Measurements from ENCODE around the gene COBL. TPM values are rescaled to one million over a fixed set of nuclear protein-coding genes. Genes with fewer than 3 reads are reported as not detected.

Gene COBL
- total and polyA plus RNA-seq, 9 of the 15 experiments (the other 6 are each of a cell fraction or from before 2014, with no cell fraction given), result 0.01 to 2.4 (median 0.09) TPM; not detected in 3

DNA sequence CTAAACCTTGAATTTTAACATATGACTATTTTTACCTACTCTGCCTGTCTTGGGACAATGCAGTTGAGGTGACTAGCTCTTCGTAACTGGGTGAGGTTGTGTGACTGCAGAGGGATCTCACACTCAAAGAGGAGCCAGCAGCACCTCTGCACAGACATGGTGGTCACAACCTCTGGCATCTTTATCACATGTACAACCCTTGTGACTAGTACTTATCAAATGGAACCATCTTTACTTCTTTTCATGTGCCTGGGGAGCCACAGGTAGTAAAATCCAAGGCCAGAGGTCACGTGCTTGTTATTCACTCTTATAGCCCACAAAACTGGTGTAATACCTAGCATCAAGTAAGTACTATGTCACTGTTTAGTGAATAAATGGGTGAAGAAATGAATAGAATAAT lies 244.3 kb downstream of the COBL start:
- ChIA-PET POLR2A (no interaction called here), CTCF (ENCODE audit: low intra/inter-chr PET ratio) (no interaction called here)
- no peaks in the 10 kb centered on the region for H3K4me1 ChIP-seq (replicated peaks in 1 of 2; ENCODE audit: control insufficient read depth in 2 of 2, insufficient read depth in 2 of 2, low read length in 2 of 2)
- no peaks in the 10 kb centered on the region for H3K9me3 ChIP-seq (replicated peaks; ENCODE audit: control insufficient read depth, insufficient read depth, low read depth, low read length)
- no peaks in the 10 kb centered on the region for H3K79me2 ChIP-seq (ENCODE audit: control insufficient read depth, insufficient read depth, low read length)
- TF ChIP-seq TFE3 (CRISPR knock-in tag; IDR thresholded peaks at IDR 0.05) (peak; percentile 46), GTF2A2 (tag; IDR thresholded peaks at IDR 0.05) (no peak)
- no peak overlapping the region for H3K4me3 ChIP-seq
- intact Hi-C loops (cut with micrococcal nuclease) (no loop called here), in situ Hi-C loops (cut with MboI) (no loop called here)
- no peak for FAIRE-seq
- no peak overlapping the region for H2AFZ ChIP-seq (ENCODE audit: low read depth, low read length)
- no peak for DNase-seq (ENCODE audit: extremely low read depth in 1 of 4, low spot score in 3 of 4)
- H3K9me1 ChIP-seq (ENCODE audit: control insufficient read depth, insufficient read depth, low read length), result no peaks in the 10 kb centered on the region
- no TSS peak for BruUV-seq (replicated peaks)
- WGBS (ENCODE audit: insufficient coverage, low coverage, missing lambda C conversion rate), result 0% methylated on average over 2 of the region's 2 CpGs
- no peak overlapping the region for H3K9ac ChIP-seq (ENCODE audit: insufficient read depth in 1 of 2, low read depth in 2 of 2, low read length in 2 of 2)
- H3K27ac ChIP-seq (ENCODE audit: extremely low read depth, low read depth, low read length), result no peak overlapping the region
- peaks cover 0 to 7% of the 10 kb centered on the region in 2 experiments; a peak in 3 of 5 replicates for H3K27me3 ChIP-seq (ENCODE audit: control insufficient read depth in 2 of 2, insufficient read depth in 2 of 2, low read length in 2 of 2)
- no peak for ATAC-seq
- no peaks in the 10 kb centered on the region for H4K20me1 ChIP-seq (replicated peaks; ENCODE audit: control insufficient read depth, insufficient read depth, low read length)
- H3K4me2 ChIP-seq (ENCODE audit: insufficient read depth, low read length), result no peak overlapping the region
- no peaks in the 10 kb centered on the region for H3K36me3 ChIP-seq (ENCODE audit: control insufficient read depth, insufficient read depth, low read length)

DNA sequence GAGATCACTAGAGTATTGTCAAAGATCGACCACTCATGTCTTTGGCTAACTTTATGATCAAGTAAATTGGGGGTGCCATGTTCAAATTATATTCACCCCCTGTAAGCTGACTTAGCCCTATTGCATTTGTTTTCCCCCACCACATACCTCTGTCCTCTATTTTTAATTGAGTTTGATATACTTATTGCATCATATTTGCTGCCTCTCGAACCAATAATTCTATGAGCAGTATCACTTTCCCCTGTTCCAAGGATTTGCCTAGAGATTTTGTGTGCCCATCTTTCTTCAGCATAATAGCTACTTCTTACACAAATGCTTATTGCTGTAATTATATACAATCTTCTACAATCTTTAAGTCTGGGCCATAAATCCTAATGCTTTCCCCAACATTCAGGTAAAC lies 245.2 kb downstream of the COBL start:
- Histone ChIP-seq H2AFZ (ENCODE audit: low read depth, low read length) (no peak overlapping the region), H3K9ac (ENCODE audit: insufficient read depth in 1 of 2, low read depth in 2 of 2, low read length in 2 of 2) (no peak overlapping the region), H3K4me1 (replicated peaks in 1 of 2; ENCODE audit: control insufficient read depth in 2 of 2, insufficient read depth in 2 of 2, low read length in 2 of 2) (no peaks in the 10 kb centered on the region), H3K4me3 (no peak overlapping the region), H3K9me3 (replicated peaks; ENCODE audit: control insufficient read depth, insufficient read depth, low read depth, low read length) (no peaks in the 10 kb centered on the region), H3K27ac (ENCODE audit: extremely low read depth, low read depth, low read length) (no peak overlapping the region), H4K20me1 (replicated peaks; ENCODE audit: control insufficient read depth, insufficient read depth, low read length) (no peaks in the 10 kb centered on the region), H3K79me2 (ENCODE audit: control insufficient read depth, insufficient read depth, low read length) (no peaks in the 10 kb centered on the region), H3K36me3 (ENCODE audit: control insufficient read depth, insufficient read depth, low read length) (no peaks in the 10 kb centered on the region), H3K9me1 (ENCODE audit: control insufficient read depth, insufficient read depth, low read length) (no peaks in the 10 kb centered on the region), H3K27me3 (ENCODE audit: control insufficient read depth in 2 of 2, insufficient read depth in 2 of 2, low read length in 2 of 2) (peaks cover 0 to 10% of the 10 kb centered on the region in 2 experiments; a peak in 3 of 5 replicates), H3K4me2 (ENCODE audit: insufficient read depth, low read length) (no peak overlapping the region)
- ChIA-PET CTCF (ENCODE audit: low intra/inter-chr PET ratio) (interaction anchor here (0.6 kb wide), 1 partner anchor 18 kb away, joined by 3 read pairs; no protein-coding TSS in a partner anchor), POLR2A (no interaction called here)
- 0% methylated on average over 2 of the region's 2 CpGs for WGBS (ENCODE audit: insufficient coverage, low coverage, missing lambda C conversion rate)
- no TSS peak for BruUV-seq (replicated peaks)
- in situ Hi-C loops (cut with MboI) (no loop called here), intact Hi-C loops (cut with micrococcal nuclease) (no loop called here)
- FAIRE-seq (no peak), ATAC-seq (no peak), DNase-seq (ENCODE audit: extremely low read depth in 1 of 4, low spot score in 3 of 4) (no peak)
- no peak for TF ChIP-seq EZH2 (IDR thresholded peaks at IDR 0.05; ENCODE audit: borderline replicate concordance, low read depth, low read length)
- no peak for TF ChIP-seq E2F5 (CRISPR knock-in tag; IDR thresholded peaks at IDR 0.05)
- no peak for TF ChIP-seq KLF10 (CRISPR knock-in tag; IDR thresholded peaks at IDR 0.05)
- no peak for TF ChIP-seq BRD4 (IDR thresholded peaks at IDR 0.05)
- no peak for TF ChIP-seq CEBPG (CRISPR knock-in tag; IDR thresholded peaks at IDR 0.05)
- peak; percentile 15 to 67; a peak in 2 of 4 replicates for TF ChIP-seq CEBPG (tag; conservative IDR thresholded peaks at IDR 0.05 in 1 of 2, IDR thresholded peaks at IDR 0.05 in 1 of 2)
- TF ChIP-seq ATF1 (CRISPR knock-in tag; IDR thresholded peaks at IDR 0.05), result no peak
- TF ChIP-seq ATF1 (tag; IDR thresholded peaks at IDR 0.05), result no peak
- no peak for TF ChIP-seq ZBTB12 (CRISPR knock-in tag; IDR thresholded peaks at IDR 0.05)
- no peak for TF ChIP-seq FOXM1 (IDR thresholded peaks at IDR 0.05; ENCODE audit: low read depth)
- no peak for TF ChIP-seq FOXM1 (CRISPR knock-in tag; IDR thresholded peaks at IDR 0.05; ENCODE audit: low read depth)
